Mesenteric fat pad (tissue), 1 donor: Measurements from ENCODE around the gene LRFN5. TPM values are rescaled to one million over a fixed set of nuclear protein-coding genes. Genes with fewer than 3 reads are reported as not detected.
"Not testable (repeated sequence)": the region's sequence is repeated elsewhere in the genome, so short reads cannot be mapped to it uniquely, and the experiment has no call there.

Experiments used
- DNase-seq: peaks from one replicate; pipeline ENCODE4 v3.0.0-alpha.2; 2020; ENCODE audit warnings: low spot score
- long read RNA-seq: library from polyadenylated mRNA; unstranded; transcript quantifications from one replicate; pipeline ENCODE4 v2.0.0, GENCODE V29; 2020
- total RNA-seq: library from RNA; stranded (reverse); fragmentation: NEBNext Ultra II Directional; extraction: Animal tissue kit (Norgen Biotek cat#: 25700); gene quantifications from one replicate; pipeline ENCODE4 v1.2.1, GENCODE V29; 2021
- donor health status: DM: yes; HTN: yes; CAD: no.

The LRFN5 gene
- 3.6 TPM for total RNA-seq
- long read RNA-seq, partial matches to known transcripts = 0 of 1 reads
- long read RNA-seq, other reads (novel, unspliced or antisense) = 1 of 1 reads

DNA sequence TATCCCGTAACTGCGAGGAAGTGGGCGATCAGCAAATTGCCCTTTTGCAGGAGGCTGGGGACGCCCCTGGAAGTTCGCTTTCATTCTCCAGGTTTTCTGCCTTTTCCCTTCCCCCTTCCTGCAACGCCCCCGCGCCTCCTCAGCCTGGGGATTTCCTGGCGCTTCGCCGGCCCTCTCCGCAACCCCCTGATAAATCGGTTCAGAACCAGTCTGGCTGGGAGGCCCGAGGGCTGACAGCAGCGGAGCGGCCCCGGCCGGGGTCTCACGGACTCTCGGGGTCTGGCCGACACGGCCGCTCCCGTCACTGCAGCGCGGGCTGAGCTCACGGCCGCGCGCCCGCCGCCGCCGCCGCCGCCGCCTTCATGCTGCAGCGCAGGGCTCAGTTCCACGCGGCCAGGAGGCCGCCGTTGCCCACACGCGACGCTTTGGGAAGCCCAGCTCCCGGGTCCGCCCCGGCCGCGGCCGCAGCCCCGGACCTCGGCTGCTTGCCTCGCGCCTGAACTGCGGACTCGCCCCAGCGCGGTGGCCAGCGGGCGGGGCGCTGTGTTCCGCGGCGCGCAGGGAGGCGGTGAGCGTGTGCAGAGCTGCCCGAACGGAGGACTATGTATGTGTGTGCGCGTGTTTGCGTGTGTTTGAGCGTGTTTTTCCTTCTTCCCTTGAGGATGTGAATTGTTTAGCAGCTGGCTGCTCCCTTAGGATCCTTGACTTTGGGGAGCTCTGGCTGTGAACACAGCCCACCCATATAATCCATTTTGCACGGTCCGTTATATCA, at the start of gene LRFN5:
Gene LRFN5 (plus strand): TSS at position 345 of the 772 bp plus-strand sequence.
- peak; percentile 88 for DNase-seq

- no peak for DNase-seq
Measured at GRCh38 chr14:41558490-41558889, 48.2 kb upstream of the LRFN5 start.

- DNase-seq = not testable (repeated sequence)
Measured at GRCh38 chr14:41566864-41567263, 39.8 kb upstream of the LRFN5 start.

DNA sequence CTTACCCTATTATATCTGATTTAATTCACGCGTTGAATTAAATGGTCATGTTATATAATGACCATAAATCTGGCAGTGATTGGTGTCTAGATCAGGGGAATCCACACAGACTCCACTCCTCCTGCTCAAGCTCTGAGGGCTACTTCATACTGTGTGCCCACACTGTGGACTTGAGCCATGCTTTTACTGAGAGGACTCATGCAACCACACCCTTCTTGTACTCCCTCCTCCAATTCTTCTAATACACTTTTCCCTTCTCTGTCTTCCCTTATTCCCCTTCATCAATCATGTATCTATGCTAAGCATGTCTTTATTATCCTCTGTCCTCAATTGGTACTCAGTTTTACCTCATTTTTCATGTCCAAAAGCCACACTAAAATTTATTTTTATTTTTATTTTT, 37.7 kb upstream of the LRFN5 start:
- DNase-seq = no peak

DNA sequence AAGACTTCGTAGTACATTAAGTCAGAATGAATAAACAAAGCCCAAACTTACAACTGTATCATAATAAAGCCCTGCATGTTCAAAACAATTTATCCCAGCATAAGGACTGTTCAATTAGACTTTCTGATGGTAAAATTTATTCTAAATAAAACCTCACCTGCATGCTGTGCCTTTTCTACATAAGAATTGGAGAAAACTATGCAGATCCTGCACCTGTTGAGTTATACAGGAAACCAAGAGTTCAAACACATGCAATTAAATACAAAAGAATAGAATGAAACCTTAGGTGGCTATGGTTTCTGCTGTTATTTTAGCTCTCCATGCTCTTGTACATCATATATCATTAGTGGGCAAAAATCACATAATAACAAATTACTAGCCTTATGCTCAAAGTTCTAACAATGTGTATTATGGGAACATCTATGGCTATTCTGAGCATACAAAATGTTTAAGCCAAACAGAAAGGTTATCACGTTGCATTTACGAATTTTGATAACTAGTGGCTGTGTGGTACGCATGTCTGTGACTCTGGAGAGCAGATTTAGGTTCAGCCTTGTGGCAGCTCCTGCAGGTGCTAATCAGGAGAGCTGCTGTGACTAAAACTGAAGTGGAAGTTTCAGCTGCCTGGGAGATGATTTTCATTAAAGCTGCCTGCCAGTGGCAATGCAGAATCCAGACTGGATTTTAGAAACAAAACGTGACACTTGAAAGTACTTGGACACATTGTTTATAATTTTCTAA, 36.1 kb upstream of the LRFN5 start:
- DNase-seq = no peak

GRCh38 chr14:41586237-41586636, 20.4 kb upstream of the LRFN5 start:
- no peak for DNase-seq

DNA sequence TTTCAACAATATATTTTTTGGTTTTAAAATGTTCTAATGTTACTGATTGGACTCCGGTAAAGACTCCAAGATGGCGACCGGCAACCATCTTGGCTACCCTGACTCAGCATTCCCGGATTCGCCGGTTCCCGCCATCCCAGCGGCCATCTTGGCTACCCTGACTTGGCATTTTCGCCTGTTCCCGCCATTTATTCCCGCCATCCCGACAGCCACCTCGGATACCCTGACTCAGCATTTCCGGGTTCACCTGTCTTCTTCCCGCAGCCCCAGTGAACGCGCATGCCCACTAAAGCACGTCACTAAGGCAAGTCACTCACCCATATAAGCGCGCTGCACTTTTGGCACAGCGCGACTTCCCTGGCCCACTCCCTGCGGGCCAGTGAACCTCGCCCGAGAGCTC, 9.0 kb upstream of the LRFN5 start:
- no peak for DNase-seq

GRCh38 chr14:41599805-41600385, 6.8 kb upstream of the LRFN5 start:
- not testable (repeated sequence) for DNase-seq

GRCh38 chr14:41604721-41605531, 1.8 kb upstream of the LRFN5 start:
- peak; percentile 82 for DNase-seq

DNA sequence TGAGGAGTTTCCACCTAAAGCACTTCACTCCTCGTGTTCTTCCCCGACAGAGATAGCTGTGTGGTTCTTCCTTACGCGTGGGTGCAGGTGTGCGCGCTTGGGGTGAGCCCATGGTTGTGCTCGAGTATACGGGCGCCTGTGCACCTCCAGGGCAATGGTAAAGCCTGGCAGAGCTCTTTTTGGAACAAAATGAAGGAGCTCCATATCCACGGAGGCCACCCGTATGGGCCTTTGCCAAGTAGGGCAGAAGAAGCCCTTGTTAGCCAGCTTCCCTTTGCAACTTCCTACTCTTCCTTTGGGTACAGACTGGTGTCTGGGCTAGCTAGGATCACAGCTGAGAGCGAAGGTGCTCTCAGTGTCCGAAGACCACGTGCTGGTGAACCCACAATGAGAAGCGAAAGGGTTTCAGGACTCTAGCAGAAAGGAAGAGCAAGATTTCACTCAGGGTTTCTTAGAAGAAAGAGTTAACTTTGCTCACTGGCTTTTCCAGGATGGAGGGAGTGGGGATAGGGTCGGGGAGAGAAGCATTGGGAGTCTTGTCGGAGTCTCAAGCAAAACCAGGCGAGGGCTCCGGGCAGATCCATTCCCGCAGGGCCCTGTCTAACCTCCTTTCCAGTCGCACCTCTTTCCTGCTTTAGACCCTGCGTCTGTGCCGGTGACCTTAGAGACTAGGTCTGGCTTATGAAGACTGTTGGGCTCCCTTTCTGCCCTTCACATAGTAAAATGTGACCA, 960 bp upstream of the LRFN5 start:
- DNase-seq = no peak

GRCh38 chr14:41606282-41606531, 469 bp upstream of the LRFN5 start:
- DNase-seq = no peak

DNA sequence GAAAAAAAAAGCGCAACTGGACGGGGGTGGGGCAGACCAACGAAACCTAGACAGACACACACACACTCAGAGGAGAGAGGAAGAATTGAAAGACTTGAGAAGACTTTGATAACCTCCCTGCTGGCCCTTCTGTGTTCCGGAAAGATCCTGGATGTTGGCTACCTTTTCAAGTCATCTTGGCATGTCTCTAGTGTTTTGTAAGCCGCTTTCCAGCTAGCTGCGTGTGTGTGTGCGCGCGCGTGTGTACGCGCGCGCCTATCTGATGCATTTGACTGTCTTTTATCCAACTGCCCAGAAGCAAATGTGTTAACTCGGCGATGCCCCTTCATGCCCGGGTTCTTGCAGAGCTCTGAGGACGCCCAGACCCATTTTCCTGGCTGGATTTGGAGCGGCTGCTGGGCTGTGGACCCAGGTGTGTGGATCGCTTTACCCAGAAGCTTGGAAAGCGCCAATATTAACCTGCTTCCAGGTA, 664 bp downstream of the LRFN5 start:
- no peak for DNase-seq

GRCh38 chr14:41607966-41608663, 1.4 kb downstream of the LRFN5 start:
- no peak for DNase-seq

- DNase-seq = no peak
Measured at GRCh38 chr14:41608681-41609390, 2.2 kb downstream of the LRFN5 start.

DNA sequence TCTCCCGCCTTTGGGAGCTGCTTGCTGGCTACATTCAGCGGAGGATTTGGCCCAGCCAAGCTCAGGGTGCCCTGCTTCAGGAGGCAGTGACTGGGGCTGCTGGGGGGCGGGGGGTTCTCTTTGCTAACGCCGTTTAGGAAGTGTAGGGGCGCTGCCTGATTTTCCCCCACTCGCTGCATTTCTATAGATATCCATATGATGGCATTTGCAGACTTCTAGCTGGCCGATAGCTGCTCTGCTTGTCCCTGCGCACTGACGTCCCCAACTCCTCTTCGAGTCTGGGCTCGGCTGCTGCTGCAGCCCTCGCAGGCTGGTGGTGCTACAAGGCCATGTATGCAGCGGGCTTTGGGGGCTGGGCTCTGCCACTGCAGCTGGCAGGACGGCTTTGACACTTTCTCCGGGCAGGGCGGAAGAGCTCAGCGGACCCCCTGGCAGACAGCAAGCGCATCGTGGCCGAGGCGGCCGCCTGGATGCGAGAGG, 3.1 kb downstream of the LRFN5 start:
- peak; percentile 83 for DNase-seq

DNA sequence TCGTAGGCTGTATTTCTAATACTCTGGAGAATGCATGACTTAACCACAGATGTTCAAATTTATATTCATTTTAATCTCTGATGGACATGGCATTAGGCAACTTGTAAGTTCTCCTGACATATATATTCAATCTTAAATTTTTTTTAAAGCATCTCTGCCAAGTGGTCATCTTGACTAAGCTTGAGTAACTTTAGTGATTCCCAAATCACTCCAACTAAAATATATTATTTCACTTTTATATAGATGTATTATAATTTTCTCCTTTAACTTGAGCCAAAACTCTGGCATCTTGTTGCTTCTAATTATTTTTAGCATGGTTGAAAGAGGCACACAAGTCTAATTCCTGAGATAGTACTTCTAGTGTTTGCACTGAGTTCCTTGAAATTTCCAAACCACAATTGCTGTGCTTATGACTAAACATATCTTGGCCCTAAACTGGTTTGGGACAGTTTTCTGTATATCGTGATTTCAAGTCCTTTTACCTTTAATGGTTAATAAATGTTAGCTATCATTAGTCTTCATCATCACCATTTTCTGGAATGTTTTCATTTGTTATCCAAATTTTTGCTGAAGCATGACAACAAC, 8.4 kb downstream of the LRFN5 start:
- no peak for DNase-seq

GRCh38 chr14:41623736-41624135, 17.1 kb downstream of the LRFN5 start:
- no peak for DNase-seq

DNA sequence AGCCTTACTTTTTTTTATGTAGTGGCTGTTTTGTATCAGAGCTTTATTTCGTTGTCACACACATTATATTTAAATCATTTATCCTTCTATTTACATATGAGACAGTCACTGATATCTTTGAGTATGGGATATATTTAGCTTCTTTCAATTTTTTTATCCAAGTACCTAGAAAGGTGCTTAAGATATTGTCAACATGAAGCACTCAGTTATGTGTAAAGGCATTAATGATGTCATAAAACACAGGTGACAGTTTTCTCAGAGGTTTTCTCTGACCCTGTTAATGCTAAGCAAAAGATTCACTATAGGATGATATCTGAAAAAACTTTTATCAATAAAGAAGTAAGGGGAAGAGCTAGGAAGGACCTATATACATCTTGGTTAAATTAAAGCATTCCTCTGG, 23.2 kb downstream of the LRFN5 start:
- DNase-seq = no peak

DNA sequence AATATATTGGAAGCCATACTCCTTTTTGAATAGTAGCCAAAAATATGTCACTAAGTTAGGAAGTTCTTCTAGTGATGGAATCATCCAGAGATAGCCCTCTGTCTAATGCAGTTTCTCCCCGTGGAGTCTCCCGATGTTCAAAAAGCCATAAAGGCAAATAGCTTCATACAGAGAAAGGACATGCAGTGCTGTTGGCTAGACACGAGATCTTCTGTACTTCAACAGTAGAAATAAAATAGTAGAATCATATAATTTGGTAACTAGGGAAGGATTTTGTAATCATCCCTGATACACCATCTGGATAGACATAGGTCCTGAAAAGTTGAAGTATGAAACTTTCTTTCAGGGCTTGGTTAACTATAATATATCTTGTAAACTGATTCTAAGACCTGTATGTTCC, 27.6 kb downstream of the LRFN5 start:
- no peak for DNase-seq
